HepG2 (cell line): ENCODE measurements around the gene PRDM7. TPM values are rescaled to one million over a fixed set of nuclear protein-coding genes. Genes with fewer than 3 reads are reported as not detected.

Source experiments
- ARID5B ChIP-seq: IDR thresholded peaks from 2 replicates; pipeline ENCODE4 v1.4.0; 2020; ENCODE audit warnings: mild to moderate bottlenecking, missing genetic modification reagents
- ATF7-NPFF ChIP-seq: sonication (generic); formaldehyde crosslinking; IDR thresholded peaks from 2 replicates; pipeline ENCODE4 v1.8.1; 2023; ENCODE audit warnings: mild to moderate bottlenecking, low read depth, missing genetic modification reagents, moderate library complexity
- BORCS8-MEF2B ChIP-seq: sonication (generic); formaldehyde crosslinking; IDR thresholded peaks from 2 replicates; pipeline ENCODE4 v1.8.0; 2022; ENCODE audit warnings: mild to moderate bottlenecking, missing genetic modification reagents
- CBX5 ChIP-seq: sonication (generic); formaldehyde crosslinking; IDR thresholded peaks from 2 replicates; pipeline ENCODE4 v1.4.0; 2020; ENCODE audit warnings: missing genetic modification reagents, borderline replicate concordance
- DPF2 ChIP-seq: sonication (generic); formaldehyde crosslinking; IDR thresholded peaks from 2 replicates; pipeline ENCODE4 v1.4.0; 2020; ENCODE audit warnings: mild to moderate bottlenecking, low read depth, missing genetic modification reagents, borderline replicate concordance
- ETV5 ChIP-seq: IDR thresholded peaks from 2 replicates; pipeline ENCODE4 v1.6.1; 2018; ENCODE audit warnings: missing biosample characterization, missing genetic modification reagents, inconsistent platforms, borderline replicate concordance
- GTF3A ChIP-seq: sonication (generic); formaldehyde crosslinking; conservative IDR thresholded peaks from 2 replicates; pipeline ENCODE4 v1.4.0; 2020; ENCODE audit warnings: mild to moderate bottlenecking, missing genetic modification reagents
- MTA3 ChIP-seq: sonication (generic); formaldehyde crosslinking; IDR thresholded peaks from 2 replicates; pipeline ENCODE4 v1.4.0; 2020; ENCODE audit warnings: missing genetic modification reagents
- NFE2 ChIP-seq: sonication (generic); formaldehyde crosslinking; IDR thresholded peaks from 2 replicates; pipeline ENCODE4 v1.4.0; 2020; ENCODE audit warnings: missing genetic modification reagents
- POLR2AphosphoS5 ChIP-seq: IDR thresholded peaks from 2 replicates; pipeline ENCODE4 v1.6.1; 2012; ENCODE audit warnings: low read depth, low read length
- SOX6 ChIP-seq, 2 experiments: fragments of 450-650 bp in 1 of 2; sonication (generic) in 1 of 2; formaldehyde crosslinking in 1 of 2; IDR thresholded peaks; 2 replicates each; pipeline versions ENCODE4 v1.4.0 to v1.6.1; 2017 to 2020; ENCODE audit warnings: antibody characterized with exemption in 1 of 2, mild to moderate bottlenecking in 1 of 2, missing genetic modification reagents in 1 of 2
- TEF ChIP-seq: sonication (generic); formaldehyde crosslinking; IDR thresholded peaks from 2 replicates; pipeline ENCODE4 v1.5.0; 2020; ENCODE audit warnings: missing genetic modification reagents
- ZNF281 ChIP-seq: sonication (generic); formaldehyde crosslinking; IDR thresholded peaks from 2 replicates; pipeline ENCODE4 v1.4.0; 2020; ENCODE audit warnings: missing genetic modification reagents, borderline replicate concordance
- ZNF282 ChIP-seq: fragments of 450-650 bp; IDR thresholded peaks from 2 replicates; pipeline ENCODE4 v1.6.1; 2018; ENCODE audit not compliant: partially characterized antibody
- ZNF30 ChIP-seq: sonication (generic); formaldehyde crosslinking; IDR thresholded peaks from 2 replicates; pipeline ENCODE4 v1.5.0; 2020; ENCODE audit warnings: mild to moderate bottlenecking, missing genetic modification reagents
- ZNF644 ChIP-seq: IDR thresholded peaks from 2 replicates; pipeline ENCODE4 v1.6.1; 2016; ENCODE audit warnings: low read depth
- ZNF687 ChIP-seq: sonication (generic); formaldehyde crosslinking; IDR thresholded peaks from 2 replicates; pipeline ENCODE4 v1.5.1; 2020; ENCODE audit warnings: mild to moderate bottlenecking, missing genetic modification reagents, moderate library complexity
- polyA plus RNA-seq, 8 experiments: library from polyadenylated mRNA; depleted of rRNA in 3 of 8; stranded (reverse) in 7 of 8; unstranded in 1 of 8; fragments of >200 nt; fragmentation: Illumina TruSeq in 4 of 8; extraction: Trizol in 4 of 8; gene quantifications; 2 replicates each; pipeline versions ENCODE4 v1.2.1 to v1.2.3, GENCODE V29; 2011 to 2016; ENCODE audit warnings: low read depth in 4 of 8, missing spikeins in 1 of 8, mixed read lengths in 1 of 8; ENCODE audit not compliant: insufficient read depth in 1 of 8
- total RNA-seq, 5 experiments: library from RNA; depleted of rRNA; stranded (reverse); fragments of >200 nt; fragmentation: Illumina TruSeq; extraction: Trizol; gene quantifications; 2 replicates each; pipeline ENCODE4 v1.2.3, GENCODE V29; 2016; ENCODE audit warnings: low read depth in 1 of 5

Gene PRDM7
- total and polyA plus RNA-seq, 2 of the 13 experiments (the other 11 are each of a cell fraction or from before 2014, with no cell fraction given), result not detected

- TF ChIP-seq ZNF687 (CRISPR knock-in tag) (peak; percentile 49), MTA3 (CRISPR knock-in tag) (no peak), POLR2AphosphoS5 (peak; percentile 43; the same call in 1 of the 2 replicates), CBX5 (CRISPR knock-in tag) (0 out of 2 replicates have a peak, but pooled peaks have one; percentile 21), ETV5 (CRISPR knock-in tag) (no peak), NFE2 (CRISPR knock-in tag) (no peak), ATF7-NPFF (CRISPR knock-in tag) (no peak), ZNF282 (no peak), SOX6 (IDR thresholded peaks at IDR 0.05) (no peak), SOX6 (CRISPR knock-in tag; IDR thresholded peaks at IDR 0.05) (no peak), ARID5B (CRISPR knock-in tag) (0 out of 2 replicates have a peak, but pooled peaks have one; percentile 8), TEF (CRISPR knock-in tag) (no peak), ZNF644 (CRISPR knock-in tag) (no peak), BORCS8-MEF2B (CRISPR knock-in tag) (no peak), DPF2 (no peak), GTF3A (CRISPR knock-in tag) (no peak), ZNF30 (CRISPR knock-in tag) (no peak), ZNF281 (peak; percentile 35)
These were observed 57.4 kb downstream of the PRDM7 start (continued) for GRCh38 chr16:90019543-90020259.
